Uterus (tissue), 2 donors: ENCODE data around the gene XRCC4.

ENCODE experiments used
- CTCF ChIP-seq, 4 experiments: fragments of 200-600 bp in 2 of 4; fragments of 450-650 bp in 2 of 4; sonication (generic) in 2 of 4; IDR thresholded peaks; one replicate each; pipeline ENCODE4 v1.5.1; 2016 to 2019; ENCODE audit warnings: antibody characterized with exemption in 4 of 4, mild to moderate bottlenecking in 2 of 4, moderate library complexity in 1 of 4
- POLR2A ChIP-seq, 2 donors: fragments of 450-650 bp; IDR thresholded peaks; one replicate each; pipeline ENCODE4 v1.6.1; 2016; ENCODE audit warnings: antibody characterized with exemption in 2 of 2, mild to moderate bottlenecking in 1 of 2, moderate library complexity in 1 of 2

DNA sequence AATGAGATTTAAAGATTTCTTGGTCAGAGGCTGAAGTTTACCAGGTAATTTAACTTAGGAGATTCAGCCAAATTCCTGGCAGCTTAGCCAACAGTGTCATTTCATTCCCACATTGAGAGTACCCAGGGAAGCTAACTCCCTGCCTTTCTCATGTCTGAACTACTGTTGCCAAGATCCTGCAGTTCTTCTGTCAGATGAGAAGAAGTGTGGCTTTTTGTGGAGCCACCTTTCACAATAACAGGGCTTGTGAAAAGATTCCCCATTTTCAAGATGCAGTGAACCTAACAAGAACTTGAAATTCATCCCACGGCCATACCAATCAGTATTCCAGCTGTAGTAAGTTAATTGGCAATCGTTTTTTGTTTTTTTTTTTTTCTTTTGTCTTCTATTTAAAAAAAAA is 176.4 kb downstream of the XRCC4 start:
- TF ChIP-seq CTCF (IDR thresholded peaks at IDR 0.05) = no peak
- no peak for TF ChIP-seq POLR2A (IDR thresholded peaks at IDR 0.05)
